ENCODE data around the gene WHAMM.

Gene WHAMM

GRCh38 chr15:82807920-82808633 lies 1.4 kb upstream of the WHAMM start:
- TF ChIP-seq TCF4 (CRISPR knock-in tag; IDR thresholded peaks at IDR 0.05; ENCODE audit: borderline replicate concordance) (no peak), ZNF70 (CRISPR knock-in tag; IDR thresholded peaks at IDR 0.05) (no peak), ARNTL (CRISPR knock-in tag; IDR thresholded peaks at IDR 0.05; ENCODE audit: borderline replicate concordance, low read depth) (no peak), TOX (CRISPR knock-in tag; IDR thresholded peaks at IDR 0.05; ENCODE audit: borderline replicate concordance) (no peak), ZC3H10 (CRISPR knock-in tag; IDR thresholded peaks at IDR 0.05) (no peak), POU6F1 (CRISPR knock-in tag; IDR thresholded peaks at IDR 0.05; ENCODE audit: borderline replicate concordance, low read depth) (no peak), PATZ1 (CRISPR knock-in tag; IDR thresholded peaks at IDR 0.05; ENCODE audit: borderline replicate concordance) (no peak), BACH2 (CRISPR knock-in tag; IDR thresholded peaks at IDR 0.05; ENCODE audit: borderline replicate concordance) (no peak), ZFP30 (CRISPR knock-in tag; IDR thresholded peaks at IDR 0.05) (no peak), SNAI2 (CRISPR knock-in tag; IDR thresholded peaks at IDR 0.05) (no peak), ZNF565 (CRISPR knock-in tag; conservative IDR thresholded peaks at IDR 0.05; ENCODE audit: low read depth) (no peak), GLIS3 (CRISPR knock-in tag; IDR thresholded peaks at IDR 0.05) (no peak), ESRRG (CRISPR knock-in tag; IDR thresholded peaks at IDR 0.05) (no peak), CSDC2 (CRISPR knock-in tag; IDR thresholded peaks at IDR 0.05) (no peak), ZFP3 (CRISPR knock-in tag; IDR thresholded peaks at IDR 0.05) (no peak), OSR1 (CRISPR knock-in tag; IDR thresholded peaks at IDR 0.05) (no peak), ZNF8 (CRISPR knock-in tag; IDR thresholded peaks at IDR 0.05) (no peak), ISL1 (CRISPR knock-in tag; IDR thresholded peaks at IDR 0.05) (no peak), CREB5 (CRISPR knock-in tag; IDR thresholded peaks at IDR 0.05; ENCODE audit: low read depth) (no peak), PPARA (CRISPR knock-in tag; IDR thresholded peaks at IDR 0.05; ENCODE audit: borderline replicate concordance) (no peak)
- ATAC-seq = no peak

GRCh38 chr15:82808634-82809041 lies 790 bp upstream of the WHAMM start:
- ATAC-seq = no peak
- TF ChIP-seq POU6F1 (CRISPR knock-in tag; IDR thresholded peaks at IDR 0.05; ENCODE audit: borderline replicate concordance, low read depth) (no peak), TOX (CRISPR knock-in tag; IDR thresholded peaks at IDR 0.05; ENCODE audit: borderline replicate concordance) (no peak), TCF4 (CRISPR knock-in tag; IDR thresholded peaks at IDR 0.05; ENCODE audit: borderline replicate concordance) (no peak), ESRRG (CRISPR knock-in tag; IDR thresholded peaks at IDR 0.05) (no peak), BACH2 (CRISPR knock-in tag; IDR thresholded peaks at IDR 0.05; ENCODE audit: borderline replicate concordance) (no peak), CSRNP3 (CRISPR knock-in tag; IDR thresholded peaks at IDR 0.05) (no peak), ARNTL (CRISPR knock-in tag; IDR thresholded peaks at IDR 0.05; ENCODE audit: borderline replicate concordance, low read depth) (no peak), PATZ1 (CRISPR knock-in tag; IDR thresholded peaks at IDR 0.05; ENCODE audit: borderline replicate concordance) (no peak), ISL1 (CRISPR knock-in tag; IDR thresholded peaks at IDR 0.05) (no peak)

All from SK-N-SH treated with all-trans-retinoic acid at 6 μM for 48 hours (cell line).